Measurements from ENCODE around the gene SLC9B1. TPM values are rescaled to one million over a fixed set of nuclear protein-coding genes. Genes with fewer than 3 reads are reported as not detected.

Gene SLC9B1
- polyA plus RNA-seq, 1 of the 3 experiments (the other 2 are of a cell fraction) = 0.21 TPM

DNA sequence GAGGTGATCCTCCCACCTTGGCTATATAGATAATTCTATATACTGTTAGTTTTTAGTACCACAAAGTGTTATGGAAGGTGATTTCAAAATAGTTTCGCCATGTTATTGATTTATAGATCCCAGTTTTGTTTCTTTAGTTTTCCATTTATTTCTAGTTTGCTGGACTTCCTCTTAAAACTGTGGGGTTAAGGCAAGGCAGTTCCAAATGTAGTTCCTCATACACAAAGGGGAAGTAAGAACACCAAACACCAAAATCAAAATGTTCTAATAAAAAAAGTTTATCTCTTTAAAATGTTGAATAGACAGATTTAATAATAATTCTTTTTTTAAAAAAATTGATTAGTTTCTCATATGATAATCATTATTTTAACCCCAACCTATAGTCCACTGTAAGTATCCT is 157.5 kb downstream of the SLC9B1 start:
- 88% methylated on average over 1 of the region's 1 CpG for WGBS (ENCODE audit: low lambda C conversion rate)
- Histone ChIP-seq H3K4me3 (ENCODE audit: low read depth in 2 of 2, low read length in 1 of 2) (no peak overlapping the region), H2AFZ (ENCODE audit: low read depth) (no peak overlapping the region), H3K27me3 (ENCODE audit: insufficient read depth) (no peaks in the 10 kb centered on the region), H3F3A (replicated peaks; ENCODE audit: insufficient read depth) (peaks cover 3% of the 10 kb centered on the region), H3K36me3 (replicated peaks in 1 of 2; ENCODE audit: control insufficient read depth in 1 of 2, insufficient read depth in 2 of 2, low read length in 1 of 2) (peaks cover 2 to 7% of the 10 kb centered on the region in 2 experiments), H3K9me3 (peaks cover 2% of the 10 kb centered on the region; the same call in 1 of the 2 replicates), H3K79me2 (ENCODE audit: insufficient read depth) (peaks cover 35% of the 10 kb centered on the region; the same call in 1 of the 2 replicates), H3K9ac (no peak overlapping the region), H3K4me1 (ENCODE audit: control insufficient read depth in 1 of 2, insufficient read depth in 2 of 2, low read depth in 1 of 2, low read length in 1 of 2) (peaks cover 0 to 1% of the 10 kb centered on the region in 2 experiments; a peak in 2 of 4 replicates), H3K4me2 (no peak overlapping the region), H4K20me1 (ENCODE audit: insufficient read depth) (no peaks in the 10 kb centered on the region), H3K9me2 (no peaks in the 10 kb centered on the region), H3K27ac (ENCODE audit: low read depth in 2 of 2, low read length in 1 of 2) (no peak overlapping the region)
- POLR2A ChIA-PET = no interaction called here
- CTCF ChIA-PET = interaction anchor here (1.3 kb wide), 1 partner anchor 61 kb away, joined by 3 read pairs; no protein-coding TSS in a partner anchor
- DNase-seq = no peak
- TF ChIP-seq GABPA (IDR thresholded peaks at IDR 0.05; ENCODE audit: low read depth) (no peak), JUND (IDR thresholded peaks at IDR 0.05) (no peak), NFIC (IDR thresholded peaks at IDR 0.05; ENCODE audit: borderline replicate concordance) (no peak), TEAD4 (IDR thresholded peaks at IDR 0.05; ENCODE audit: borderline replicate concordance, insufficient read depth) (no peak), RAD21 (IDR thresholded peaks at IDR 0.05; ENCODE audit: low read length) (no peak), ELF1 (IDR thresholded peaks at IDR 0.05) (no peak), RCOR1 (IDR thresholded peaks at IDR 0.05; ENCODE audit: low read length) (no peak), POLR2AphosphoS5 (IDR thresholded peaks at IDR 0.05; ENCODE audit: low read depth, low read length) (no peak), TCF12 (IDR thresholded peaks at IDR 0.05) (no peak), CTCF (IDR thresholded peaks at IDR 0.05) (no peak), IRF3 (IDR thresholded peaks at IDR 0.05; ENCODE audit: low read depth, low read length) (no peak), SIN3A (IDR thresholded peaks at IDR 0.05; ENCODE audit: borderline replicate concordance, low read depth, low read length) (no peak), MXI1 (IDR thresholded peaks at IDR 0.05; ENCODE audit: low read depth, low read length) (no peak), RXRA (IDR thresholded peaks at IDR 0.05; ENCODE audit: borderline replicate concordance, low read depth) (no peak), EP300 (IDR thresholded peaks at IDR 0.05; ENCODE audit: borderline replicate concordance in 1 of 2, low read depth in 1 of 2, low read length in 1 of 2) (no peak), FOSL2 (IDR thresholded peaks at IDR 0.05; ENCODE audit: borderline replicate concordance, low read depth) (no peak), CHD2 (IDR thresholded peaks at IDR 0.05; ENCODE audit: low read length, partially characterized antibody) (no peak), MEF2A (IDR thresholded peaks at IDR 0.05; ENCODE audit: borderline replicate concordance, low read depth) (no peak)
- TF ChIP-seq, protein P1, sequence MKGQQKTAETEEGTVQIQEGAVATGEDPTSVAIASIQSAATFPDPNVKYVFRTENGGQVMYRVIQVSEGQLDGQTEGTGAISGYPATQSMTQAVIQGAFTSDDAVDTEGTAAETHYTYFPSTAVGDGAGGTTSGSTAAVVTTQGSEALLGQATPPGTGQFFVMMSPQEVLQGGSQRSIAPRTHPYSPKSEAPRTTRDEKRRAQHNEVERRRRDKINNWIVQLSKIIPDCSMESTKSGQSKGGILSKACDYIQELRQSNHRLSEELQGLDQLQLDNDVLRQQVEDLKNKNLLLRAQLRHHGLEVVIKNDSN (IDR thresholded peaks at IDR 0.05; ENCODE audit: borderline replicate concordance, low read depth) = no peak
